NK-92 (cell line): ENCODE measurements around the gene KRT85.
"Not testable (repeated sequence)": the region's sequence is repeated elsewhere in the genome, so short reads cannot be mapped to it uniquely, and the experiment has no call there.

ENCODE experiments used
- DNase-seq: peaks from one replicate; lab custom pipeline; 2025; ENCODE audit not compliant: unreplicated experiment; lab: John Stamatoyannopoulos, UW

KRT85 gene

DNA sequence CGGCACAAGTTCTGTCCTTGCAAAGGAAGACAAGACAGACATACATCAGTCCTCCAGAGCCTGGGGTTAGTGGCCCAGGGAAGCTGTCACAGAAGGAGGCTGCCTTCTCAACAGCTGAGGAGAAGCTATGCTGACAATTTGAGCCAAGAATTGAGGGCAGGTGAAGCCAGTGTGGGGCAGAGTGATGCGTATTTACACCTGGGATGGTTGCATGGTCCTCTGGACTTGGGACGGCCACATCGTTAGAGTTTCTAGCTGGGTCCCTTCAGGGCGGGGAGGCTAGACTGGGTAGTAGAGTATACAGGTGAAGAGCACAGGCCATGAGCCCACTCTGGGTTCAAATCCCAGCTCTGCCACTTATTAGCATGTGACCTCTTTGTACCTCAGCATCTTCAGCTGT, 16.5 kb downstream of the KRT85 start:
- no peak for DNase-seq

DNA sequence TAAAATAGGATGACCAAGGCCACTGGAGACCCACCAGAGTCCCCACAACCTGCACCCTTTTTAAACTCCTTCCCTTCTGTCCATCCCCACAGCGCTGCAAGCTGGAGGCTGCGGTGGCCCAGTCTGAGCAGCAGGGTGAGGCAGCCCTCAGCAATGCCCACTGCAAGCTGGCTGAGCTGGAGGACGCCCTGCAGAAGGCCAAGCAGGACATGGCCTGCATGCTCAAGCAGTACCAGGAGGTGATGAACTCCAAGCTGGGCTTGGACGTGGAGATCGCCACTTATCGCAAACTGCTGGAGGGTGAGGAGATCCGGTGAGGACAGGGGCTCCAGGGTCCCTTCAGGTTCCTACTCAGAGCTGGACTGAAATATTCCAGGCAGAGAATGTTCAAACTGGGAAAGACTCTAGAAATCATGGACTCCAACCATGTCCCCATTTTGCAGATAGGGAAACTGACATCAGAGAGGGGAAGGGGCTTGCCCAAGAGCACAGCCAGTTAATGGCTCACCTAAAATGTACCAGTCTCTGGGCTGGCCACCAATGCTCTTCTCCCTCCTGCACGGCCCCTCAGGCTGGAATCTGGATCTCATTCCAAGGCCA, 17.2 kb downstream of the KRT85 start:
- no peak for DNase-seq

- DNase-seq, result no peak
These were observed 18.1 kb downstream of the KRT85 start for GRCh38 chr12:52349196-52349595.

- no peak for DNase-seq
These were observed 19.4 kb downstream of the KRT85 start for GRCh38 chr12:52347551-52348510.

DNA sequence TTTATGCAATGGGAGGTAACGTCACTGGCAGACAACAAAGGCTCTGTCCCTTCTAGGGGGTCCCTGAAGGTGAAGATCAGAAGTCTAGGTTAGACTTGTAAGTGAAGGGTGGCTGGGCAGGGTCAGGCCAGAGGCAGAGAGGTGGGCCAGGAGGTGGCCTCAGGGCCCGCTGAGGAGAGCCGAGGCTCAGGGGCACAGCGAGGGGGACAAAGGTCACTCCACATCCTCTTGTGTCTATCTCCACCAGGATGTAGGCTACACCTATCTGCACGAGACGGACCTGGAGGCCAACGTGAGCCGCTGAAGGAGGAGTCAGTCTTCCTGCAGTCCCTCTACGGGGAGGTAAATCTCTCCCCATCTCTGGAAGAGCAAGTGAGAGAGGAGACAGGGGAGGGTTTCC, 20.3 kb downstream of the KRT85 start:
- no peak for DNase-seq

DNA sequence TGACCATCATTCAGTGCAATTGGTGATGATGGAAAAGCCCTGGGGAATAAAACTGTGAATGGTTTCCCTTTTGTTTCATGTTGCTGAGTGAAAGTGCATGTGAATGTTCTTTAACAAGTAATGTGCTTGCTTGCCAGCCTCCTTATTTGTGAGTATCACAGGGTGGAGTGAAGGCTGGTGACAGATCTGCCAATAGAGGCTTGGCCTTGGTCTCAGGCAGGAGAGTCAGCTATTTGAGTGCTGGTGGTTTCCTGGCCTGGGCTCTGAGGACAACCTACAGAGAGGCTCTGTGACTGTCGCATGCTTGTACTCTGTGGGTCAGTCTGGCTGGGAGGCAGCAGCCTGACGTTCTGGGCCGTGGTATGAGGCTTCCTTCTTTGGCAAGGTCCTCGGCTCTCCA, 20.7 kb downstream of the KRT85 start:
- DNase-seq, result no peak

DNA sequence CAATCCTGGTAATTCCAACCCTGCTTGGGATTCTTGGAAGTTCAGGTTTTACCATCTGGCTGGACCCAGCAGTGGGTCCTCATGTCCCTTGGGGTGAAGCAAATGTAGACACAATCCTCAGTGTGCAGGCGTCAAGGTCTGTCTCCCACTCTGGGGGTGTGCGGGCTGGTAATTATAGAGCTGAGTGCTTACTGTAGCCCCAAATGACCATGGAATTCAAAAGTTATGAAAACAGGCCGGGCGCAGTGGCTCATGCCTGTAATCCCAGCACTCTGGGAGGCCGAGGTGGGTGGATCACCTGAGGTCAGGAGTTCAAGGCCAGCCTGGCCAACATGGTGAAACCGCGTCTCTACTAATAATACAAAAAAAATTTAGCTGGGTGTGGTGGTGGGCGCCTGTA, 22.2 kb downstream of the KRT85 start:
- not testable (repeated sequence) for DNase-seq

DNA sequence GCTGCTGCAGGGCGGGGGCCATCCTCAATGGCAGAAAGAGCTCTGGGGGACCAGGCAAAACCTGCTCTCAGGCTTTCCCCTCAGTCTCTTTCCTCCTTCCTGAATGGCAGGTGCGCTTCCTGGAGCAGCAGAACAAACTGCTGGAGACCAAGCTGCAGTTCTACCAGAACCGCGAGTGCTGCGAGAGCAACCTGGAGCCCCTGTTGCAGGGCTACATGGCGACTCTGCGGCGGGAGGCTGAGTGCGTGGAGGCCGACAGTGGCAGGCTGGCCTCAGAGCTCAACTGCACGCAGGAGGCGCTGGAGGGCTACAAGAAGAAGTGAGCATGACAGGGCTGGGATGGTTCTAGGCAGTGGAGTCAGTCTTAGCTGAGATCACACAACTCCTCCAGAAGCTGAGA, 23.2 kb downstream of the KRT85 start:
- no peak for DNase-seq

GRCh38 chr12:52343550-52343949, 23.7 kb downstream of the KRT85 start:
- no peak for DNase-seq

DNA sequence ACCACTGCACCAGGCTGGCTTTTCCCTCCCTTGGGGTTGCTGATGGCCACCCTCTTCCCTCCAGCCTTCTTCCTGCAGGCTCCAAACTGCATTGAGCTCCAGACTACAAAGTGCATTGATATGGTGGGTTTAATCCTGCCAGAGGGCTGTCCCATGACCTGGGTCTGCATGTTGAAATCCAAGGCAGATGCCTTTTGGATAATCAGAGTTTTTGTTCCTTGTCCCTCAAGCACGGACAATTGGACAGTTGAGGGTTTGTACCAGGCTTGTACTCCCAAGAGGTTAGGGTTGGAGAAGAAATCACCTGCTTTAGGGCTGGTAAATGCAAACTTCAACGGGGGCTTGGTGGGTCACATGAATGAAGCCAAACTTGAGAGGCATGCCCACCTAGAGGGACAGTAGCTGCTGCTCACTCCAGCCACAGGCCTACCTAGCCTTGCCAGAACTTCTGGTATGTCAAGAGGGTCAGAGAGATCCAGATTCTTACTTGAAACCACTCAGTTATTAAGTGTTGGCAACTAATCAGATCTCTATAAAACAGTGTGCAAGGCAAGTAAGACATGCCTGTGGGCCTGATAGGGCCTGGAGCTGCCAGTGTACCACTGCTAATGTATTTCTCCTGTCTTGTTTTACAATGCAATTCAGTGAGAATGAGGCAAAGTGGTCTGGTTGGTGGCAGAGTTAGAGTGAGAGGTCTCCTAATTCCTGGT, 24.3 kb downstream of the KRT85 start:
- DNase-seq, result no peak

- no peak for DNase-seq
These were observed 26.2 kb downstream of the KRT85 start for GRCh38 chr12:52341066-52341580.

DNA sequence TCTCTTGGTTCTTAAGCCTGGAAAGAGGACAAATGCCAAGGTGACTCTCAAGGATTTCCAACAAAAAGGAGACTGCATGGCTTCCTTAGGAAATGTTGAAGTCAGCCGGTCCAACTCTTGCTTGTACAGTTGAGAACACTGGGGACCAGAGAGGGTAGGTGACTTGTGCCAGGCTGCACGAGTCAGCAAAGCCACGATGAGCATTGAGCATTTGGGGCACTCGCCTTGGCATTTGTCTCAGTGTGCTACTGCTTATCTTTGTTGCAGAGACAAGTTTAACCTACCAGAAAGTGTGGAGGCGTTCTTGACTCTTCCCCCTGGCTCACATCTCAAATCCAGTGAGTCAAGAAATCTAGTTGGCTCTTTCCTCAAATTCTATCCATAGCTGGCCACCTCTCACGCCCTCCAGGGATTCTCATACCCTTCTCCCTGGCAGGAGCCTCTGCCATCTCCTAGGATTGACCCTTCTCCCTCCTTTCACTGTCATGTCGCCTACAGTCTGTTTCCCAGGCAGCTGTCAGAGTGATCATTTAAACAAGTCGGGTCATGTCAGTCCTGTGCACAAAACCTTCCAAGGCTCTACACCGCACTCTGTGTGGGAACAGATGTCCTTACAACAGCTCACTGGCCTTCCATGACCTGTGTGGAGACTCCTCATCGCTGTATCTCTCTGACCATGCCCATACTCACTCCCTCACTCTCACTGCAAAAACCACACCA, 28.9 kb downstream of the KRT85 start:
- no peak for DNase-seq

DNA sequence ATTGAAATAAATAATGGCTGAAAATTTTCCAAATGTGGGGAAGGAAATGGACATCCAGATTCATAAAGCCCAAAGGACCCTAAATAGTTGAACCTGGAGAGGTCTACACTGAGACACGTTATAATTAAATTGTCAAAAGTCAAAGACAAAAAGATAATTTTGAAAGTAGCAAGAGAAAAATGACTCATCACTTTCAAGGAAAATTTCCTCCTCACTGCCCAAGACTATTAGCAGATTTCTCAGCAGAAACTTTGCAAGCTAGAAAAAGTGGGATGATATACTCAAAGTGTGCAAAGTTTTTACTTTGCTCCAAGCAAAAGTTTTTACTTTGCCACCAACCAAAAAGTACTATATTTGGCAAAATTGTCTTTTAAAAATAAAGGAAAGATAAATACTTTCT, 30.2 kb downstream of the KRT85 start:
- no peak for DNase-seq

DNA sequence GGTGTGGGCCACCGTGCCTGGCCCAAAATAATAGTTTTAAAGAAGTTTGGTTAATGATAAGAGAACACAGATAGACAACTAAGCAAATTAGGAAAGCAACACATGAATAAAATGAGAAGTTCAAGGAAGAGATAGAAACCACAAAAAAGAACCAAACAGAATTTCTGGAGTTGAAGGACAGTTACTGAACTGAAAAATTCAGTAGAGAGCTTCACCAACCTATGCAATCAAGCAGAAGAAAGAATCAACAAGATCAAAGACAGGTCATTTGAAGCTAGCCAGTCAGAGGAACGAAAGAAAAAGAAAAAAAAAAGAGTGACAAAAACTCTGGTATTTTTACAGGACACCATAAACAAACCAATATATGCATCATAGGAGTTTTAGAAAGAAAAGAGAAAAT, 30.6 kb downstream of the KRT85 start:
- DNase-seq, result no peak

GRCh38 chr12:52335598-52336262, 31.6 kb downstream of the KRT85 start:
- DNase-seq, result no peak

GRCh38 chr12:52334185-52334584, 33.1 kb downstream of the KRT85 start:
- no peak for DNase-seq

- DNase-seq, result no peak
These were observed 34.0 kb downstream of the KRT85 start for GRCh38 chr12:52333321-52333720.

GRCh38 chr12:52332381-52332780, 34.9 kb downstream of the KRT85 start:
- no peak for DNase-seq

- DNase-seq, result no peak
These were observed 35.4 kb downstream of the KRT85 start for GRCh38 chr12:52331833-52332232.

DNA sequence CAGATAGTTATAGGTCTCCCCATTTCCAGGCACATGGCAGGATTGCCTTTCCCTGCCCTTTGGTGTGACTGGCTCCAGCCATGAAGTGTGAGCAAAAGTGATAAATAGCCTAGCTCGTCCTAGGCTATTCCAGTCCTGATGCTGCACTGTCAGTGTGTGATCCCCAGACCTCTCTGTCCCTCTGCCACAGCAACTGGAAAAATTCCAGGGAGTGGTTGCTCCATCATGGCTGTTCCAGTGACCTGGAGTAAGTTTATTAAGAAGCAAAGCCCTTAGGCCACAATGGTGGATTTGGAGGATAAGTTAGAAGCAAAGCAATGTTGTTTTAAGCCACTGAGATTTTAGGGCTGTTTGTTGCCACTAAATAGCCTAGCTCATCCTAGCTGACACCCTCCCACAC, 36.2 kb downstream of the KRT85 start:
- no peak for DNase-seq
